Stomach (tissue), 9 donors: ENCODE results near the gene ROGDI. TPM values are rescaled to one million over a fixed set of nuclear protein-coding genes. Genes with fewer than 3 reads are reported as not detected.
A peak's percentile ranks its signal among the peaks of the same experiment; 100 is the strongest.

Experiments used
- DNase-seq, 2 donors: peaks; one replicate each; pipeline versions ENCODE4 v3.0.0 to v3.0.0-alpha.2; 2013 to 2019
- H3K27ac ChIP-seq, 5 donors: fragments of 200-600 bp in 4 of 5; sonication (generic) in 4 of 5; one replicate each; pipeline ENCODE4 v1.5.1; 2013 to 2019; ENCODE audit warnings: mild to moderate bottlenecking in 1 of 5, moderate library complexity in 1 of 5
- H3K27me3 ChIP-seq, 3 donors: fragments of 200-600 bp; sonication (generic); one replicate each; pipeline ENCODE4 v1.5.1; 2017 to 2019; ENCODE audit warnings: mixed run types in 1 of 3
- H3K36me3 ChIP-seq, 4 donors: fragments of 200-600 bp; sonication (generic); 1 replicate in 3 of 4; 2 replicates in 1 of 4; pipeline ENCODE4 v1.5.1; 2016 to 2019
- H3K4me1 ChIP-seq, 4 donors: fragments of 200-600 bp; sonication (generic); one replicate each; pipeline ENCODE4 v1.5.1; 2016 to 2019
- H3K4me3 ChIP-seq, 4 donors: fragments of 200-600 bp; sonication (generic) in 3 of 4; one replicate each; pipeline ENCODE4 v1.5.1; 2016 to 2019; ENCODE audit warnings: mild to moderate bottlenecking in 1 of 4
- H3K9me3 ChIP-seq, 4 donors: fragments of 200-600 bp; sonication (generic); one replicate each; pipeline ENCODE4 v1.5.1; 2016 to 2019
- EP300 ChIP-seq: sonication (generic); formaldehyde crosslinking; IDR thresholded peaks from one replicate; pipeline ENCODE4 v1.6.1; 2017; ENCODE audit warnings: antibody characterized with exemption
- POLR2A ChIP-seq, 4 donors: fragments of 450-650 bp; IDR thresholded peaks; one replicate each; pipeline ENCODE4 v1.6.1; 2016; ENCODE audit warnings: antibody characterized with exemption in 4 of 4, control low read depth in 2 of 4, mild to moderate bottlenecking in 1 of 4, moderate library complexity in 1 of 4
- POLR2AphosphoS5 ChIP-seq, 3 donors: sonication (generic); formaldehyde crosslinking; IDR thresholded peaks; one replicate each; pipeline ENCODE4 v1.6.1; 2016; ENCODE audit warnings: antibody characterized with exemption in 3 of 3
- WGBS, 5 donors: extraction: QIAGEN DNeasy Blood & Tissue Kit in 3 of 5; methylation state at CpG; one replicate each; pipeline versions ENCODE4 v1.1.5 to v1.1.7; 2013 to 2018; 5-methylcytosine and 5-hydroxymethylcytosine counted together
- intact Hi-C: fragments of 100-400 bp; cut with DNase I; formaldehyde crosslinking; loops from one replicate; pipeline ENCODE4 v1.15.1; 2023; ENCODE audit warnings: low total_unique reads
- polyA plus RNA-seq, 3 donors: library from polyadenylated mRNA; stranded (reverse); fragments of 200-250 nt; gene quantifications; one replicate each; pipeline ENCODE4 v1.2.3, GENCODE V29; 2013
- total RNA-seq, 5 donors: library from RNA; depleted of rRNA; stranded (reverse); fragments of >200 nt; gene quantifications; one replicate each; pipeline versions ENCODE4 v1.1.0 to v1.2.3, GENCODE V29; 2014 to 2016
- TF ChIP-seq, protein P1 (sequence below), 7 experiments: fragments of 450-650 bp in 4 of 7; fragments of 200-600 bp in 3 of 7; sonication (generic) in 3 of 7; IDR thresholded peaks; one replicate each; pipeline ENCODE4 v1.5.1; 2016 to 2019; ENCODE audit warnings: antibody characterized with exemption in 7 of 7, control low read depth in 2 of 7, mild to moderate bottlenecking in 1 of 7
- donor health status: healthy with polysubstance abuse.
- donor health status: Bipolar disorder and iron deficiency.
- donor health status: healthy.

ROGDI gene
- total and polyA plus RNA-seq, 8 donors = 6.1 to 350 (median 45.8) TPM

- Histone ChIP-seq H3K36me3 (peaks cover under 1 to 15% (median 14%) of the 10 kb centered on the region in 4 donors), H3K4me1 (peaks cover 24 to 41% (median 39%) of the 10 kb centered on the region in 4 donors), H3K27ac (peak overlapping the region in 4 of 5 donors; percentile 90 to 94 (median 92)), H3K27me3 (no peaks in the 10 kb centered on the region), H3K9me3 (no peaks in the 10 kb centered on the region), H3K4me3 (peak overlapping the region in 3 of 4 donors; percentile 87 to 100 (median 96))
- intact Hi-C loops = no loop called here
- DNase-seq = no peak
- TF ChIP-seq POLR2A (IDR thresholded peaks at IDR 0.05) = no peak
- 47 to 55% (median 53%) methylated on average over 7 of the region's 7 CpGs for WGBS, 5 donors
These were observed 33.2 kb downstream of the ROGDI start for GRCh38 chr16:4769306-4769638.

DNA sequence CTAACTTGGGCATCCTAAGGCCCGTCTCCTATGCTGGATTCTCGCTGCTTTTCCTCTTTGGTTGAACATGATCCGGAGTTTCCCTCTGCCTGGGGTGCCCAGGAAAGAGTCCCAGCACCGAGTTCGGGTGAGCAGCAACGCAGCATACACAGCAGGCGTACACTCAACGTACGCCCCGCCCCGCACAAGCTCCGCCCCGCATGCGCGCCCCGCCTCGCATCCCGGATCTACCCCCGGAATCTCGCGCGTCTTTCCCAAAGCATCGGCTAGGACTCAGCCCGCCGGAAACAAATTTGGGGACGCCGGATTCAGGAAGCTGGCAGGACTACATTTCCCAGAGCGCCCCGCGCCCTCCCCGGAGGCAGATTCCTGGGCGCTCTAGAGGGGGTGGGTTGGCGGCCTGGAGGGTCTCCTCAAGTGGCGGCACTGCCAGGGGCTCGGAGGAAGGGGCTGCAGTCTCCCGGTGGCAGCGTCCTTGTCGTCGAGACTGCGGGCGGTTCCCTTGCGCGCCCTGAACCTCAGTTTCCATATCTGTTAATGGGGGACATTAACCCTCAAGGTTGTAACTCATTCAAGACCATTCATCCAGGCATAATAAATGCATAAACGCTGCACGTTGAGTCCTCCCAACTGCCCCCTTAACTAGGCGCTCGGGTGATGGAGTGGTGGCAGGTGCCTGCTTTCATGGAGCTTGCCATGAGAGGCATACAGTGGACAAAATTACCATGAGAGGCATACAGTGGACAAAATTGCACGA lies 33.7 kb downstream of the ROGDI start:
- WGBS, 5 donors = 3 to 9% (median 4%) methylated on average over 10 to 48 of the region's 48 CpGs
- intact Hi-C loops = no loop called here
- TF ChIP-seq, protein P1, sequence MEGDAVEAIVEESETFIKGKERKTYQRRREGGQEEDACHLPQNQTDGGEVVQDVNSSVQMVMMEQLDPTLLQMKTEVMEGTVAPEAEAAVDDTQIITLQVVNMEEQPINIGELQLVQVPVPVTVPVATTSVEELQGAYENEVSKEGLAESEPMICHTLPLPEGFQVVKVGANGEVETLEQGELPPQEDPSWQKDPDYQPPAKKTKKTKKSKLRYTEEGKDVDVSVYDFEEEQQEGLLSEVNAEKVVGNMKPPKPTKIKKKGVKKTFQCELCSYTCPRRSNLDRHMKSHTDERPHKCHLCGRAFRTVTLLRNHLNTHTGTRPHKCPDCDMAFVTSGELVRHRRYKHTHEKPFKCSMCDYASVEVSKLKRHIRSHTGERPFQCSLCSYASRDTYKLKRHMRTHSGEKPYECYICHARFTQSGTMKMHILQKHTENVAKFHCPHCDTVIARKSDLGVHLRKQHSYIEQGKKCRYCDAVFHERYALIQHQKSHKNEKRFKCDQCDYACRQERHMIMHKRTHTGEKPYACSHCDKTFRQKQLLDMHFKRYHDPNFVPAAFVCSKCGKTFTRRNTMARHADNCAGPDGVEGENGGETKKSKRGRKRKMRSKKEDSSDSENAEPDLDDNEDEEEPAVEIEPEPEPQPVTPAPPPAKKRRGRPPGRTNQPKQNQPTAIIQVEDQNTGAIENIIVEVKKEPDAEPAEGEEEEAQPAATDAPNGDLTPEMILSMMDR (IDR thresholded peaks at IDR 0.05) = peak in 1 of 7 experiments; percentile 9
- TF ChIP-seq EP300 = no peak
- TF ChIP-seq POLR2AphosphoS5 (IDR thresholded peaks at IDR 0.05) = peak; percentile 57 to 91 (median 85)
- peak in 1 of 4 donors; percentile 18 for TF ChIP-seq POLR2A (IDR thresholded peaks at IDR 0.05)

DNA sequence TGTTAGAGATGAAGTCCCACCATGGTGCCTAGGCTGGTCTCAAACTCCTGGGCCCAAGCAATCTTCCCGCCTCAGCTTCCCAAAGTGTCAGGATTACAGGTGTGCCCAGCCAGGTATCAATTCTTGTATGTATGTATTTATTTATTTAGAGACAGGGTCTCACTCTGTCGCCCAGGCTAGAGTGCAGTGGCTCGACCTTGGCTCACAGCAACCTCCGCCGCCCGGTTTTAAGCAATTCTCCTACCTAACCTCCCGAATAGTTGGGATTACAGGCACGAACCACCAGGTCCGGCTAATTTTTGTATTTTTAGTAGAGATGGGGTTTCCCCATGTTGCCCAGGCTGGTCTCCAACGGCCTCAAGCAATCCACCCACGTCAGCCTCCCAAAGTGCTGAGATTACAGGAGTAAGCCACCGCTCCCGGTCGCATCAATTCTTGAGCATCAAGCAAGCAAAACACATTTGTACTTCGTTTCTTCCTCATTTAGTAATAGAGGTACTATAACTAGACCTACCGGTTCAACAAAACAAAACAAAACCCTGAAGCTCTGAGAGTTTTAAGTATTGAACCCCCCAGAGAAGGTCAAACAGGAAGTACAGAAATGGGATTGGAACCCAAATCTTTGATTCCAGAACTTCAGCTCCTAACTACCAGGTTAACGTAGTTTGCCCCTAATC lies 34.4 kb downstream of the ROGDI start:
- H3K9me3 ChIP-seq = no peaks in the 10 kb centered on the region
- WGBS, 5 donors = 30 to 53% (median 37%) methylated on average over 17 of the region's 17 CpGs
- H3K4me1 ChIP-seq = peaks cover 24 to 49% (median 44%) of the 10 kb centered on the region in 4 donors
- TF ChIP-seq EP300 = no peak
- no peak for TF ChIP-seq POLR2AphosphoS5 (IDR thresholded peaks at IDR 0.05)
- TF ChIP-seq, protein P1 (IDR thresholded peaks at IDR 0.05) = no peak
- no peak for TF ChIP-seq POLR2A (IDR thresholded peaks at IDR 0.05)
- H3K27ac ChIP-seq = peak overlapping the region; percentile 88 to 94 (median 92)
- intact Hi-C loops = no loop called here
- no peaks in the 10 kb centered on the region for H3K27me3 ChIP-seq
- H3K36me3 ChIP-seq = peaks cover 13 to 27% (median 26%) of the 10 kb centered on the region in 4 donors
- peak in 1 of 2 donors; percentile 53 for DNase-seq
- H3K4me3 ChIP-seq = peak overlapping the region; percentile 87 to 100 (median 98)

More for the DNA sequence above, 33.7 kb downstream of the ROGDI start:
- Histone ChIP-seq H3K27ac (peak overlapping the region; percentile 88 to 94 (median 92)), H3K27me3 (no peaks in the 10 kb centered on the region), H3K36me3 (peaks cover 6 to 20% (median 19%) of the 10 kb centered on the region in 4 donors), H3K4me1 (peaks cover 24 to 44% (median 43%) of the 10 kb centered on the region in 4 donors), H3K4me3 (peak overlapping the region; percentile 87 to 100 (median 98)), H3K9me3 (no peaks in the 10 kb centered on the region)
- DNase-seq = peak; percentile 99

GRCh38 chr16:4766875-4767628 lies 35.4 kb downstream of the ROGDI start, which contains the start of gene ZNF500:
Gene ZNF500, minus strand, starts transcription at chr16:4767162. Its CDS starts 1,184 bp downstream, at chr16:4765978.
- TF ChIP-seq POLR2A (IDR thresholded peaks at IDR 0.05) (no peak), POLR2AphosphoS5 (IDR thresholded peaks at IDR 0.05) (peak; percentile 72 to 93 (median 76)), EP300 (no peak)
- TF ChIP-seq, protein P1 (IDR thresholded peaks at IDR 0.05) = no peak
- intact Hi-C loops = no loop called here
- DNase-seq = peak; percentile 99
- Histone ChIP-seq H3K27ac (peak within 1 kb of the TSS; percentile 90 to 94 (median 92)), H3K9me3 (no peaks in the 10 kb centered on the region), H3K27me3 (no peaks in the 10 kb centered on the region), H3K4me1 (peaks cover 24 to 52% (median 45%) of the 10 kb centered on the region in 4 donors), H3K36me3 (peaks cover 18 to 37% (median 36%) of the 10 kb centered on the region in 4 donors), H3K4me3 (peak within 1 kb of the TSS; percentile 87 to 100 (median 98))
- WGBS, 5 donors = 2 to 4% (median 2%) methylated on average over 60 to 72 of the region's 72 CpGs
